Transverse colon (tissue), 4 donors: ENCODE results near the gene TNNC2.

ENCODE experiments used
- EP300 ChIP-seq: sonication (generic); formaldehyde crosslinking; IDR thresholded peaks from one replicate; pipeline ENCODE4 v1.6.1; 2017; ENCODE audit warnings: antibody characterized with exemption, low read depth
- POLR2AphosphoS5 ChIP-seq, 3 donors: sonication (generic); formaldehyde crosslinking; IDR thresholded peaks; one replicate each; pipeline ENCODE4 v1.6.1; 2016; ENCODE audit warnings: antibody characterized with exemption in 3 of 3
- TF ChIP-seq, protein P1 (sequence below), 5 experiments: fragments of 200-600 bp in 3 of 5; fragments of 450-650 bp in 2 of 5; sonication (generic) in 3 of 5; IDR thresholded peaks; 1 replicate in 2 of 5; 2 replicates in 3 of 5; pipeline ENCODE4 v1.5.1; 2016 to 2017; ENCODE audit warnings: antibody characterized with exemption in 5 of 5, inconsistent platforms in 3 of 5, mild to moderate bottlenecking in 2 of 5, moderate library complexity in 1 of 5

DNA sequence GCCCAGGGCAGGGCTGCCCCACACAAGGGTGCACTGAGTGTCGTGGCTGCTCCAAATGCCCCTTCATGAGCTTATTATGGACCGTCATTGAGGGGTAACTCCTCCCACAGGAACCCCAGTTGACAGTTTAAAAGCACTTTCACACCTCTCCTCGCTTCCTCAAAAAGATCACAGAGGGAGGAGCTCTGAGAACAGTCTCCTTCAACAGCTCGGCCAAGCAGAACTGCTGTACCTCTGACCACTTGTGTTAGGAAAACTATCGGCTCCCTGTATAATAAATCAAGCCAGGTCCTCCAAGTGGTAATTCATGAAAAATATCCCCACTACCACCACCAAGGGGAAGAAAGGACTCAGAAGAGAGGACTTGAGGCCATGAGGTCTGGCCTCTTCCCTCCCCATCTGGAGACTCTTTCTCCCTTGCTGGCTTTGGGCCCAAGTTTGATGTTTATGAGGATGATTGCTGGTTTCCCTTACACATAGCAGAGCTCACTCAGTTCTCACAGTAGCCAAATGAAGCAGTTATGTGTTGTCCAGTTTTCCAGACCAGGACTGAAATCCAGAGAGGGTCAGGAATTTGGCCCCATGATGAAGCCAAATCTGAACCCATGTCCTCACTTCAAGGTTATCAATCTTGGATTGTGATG, 15.2 kb upstream of the TNNC2 start:
- TF ChIP-seq, protein P1, sequence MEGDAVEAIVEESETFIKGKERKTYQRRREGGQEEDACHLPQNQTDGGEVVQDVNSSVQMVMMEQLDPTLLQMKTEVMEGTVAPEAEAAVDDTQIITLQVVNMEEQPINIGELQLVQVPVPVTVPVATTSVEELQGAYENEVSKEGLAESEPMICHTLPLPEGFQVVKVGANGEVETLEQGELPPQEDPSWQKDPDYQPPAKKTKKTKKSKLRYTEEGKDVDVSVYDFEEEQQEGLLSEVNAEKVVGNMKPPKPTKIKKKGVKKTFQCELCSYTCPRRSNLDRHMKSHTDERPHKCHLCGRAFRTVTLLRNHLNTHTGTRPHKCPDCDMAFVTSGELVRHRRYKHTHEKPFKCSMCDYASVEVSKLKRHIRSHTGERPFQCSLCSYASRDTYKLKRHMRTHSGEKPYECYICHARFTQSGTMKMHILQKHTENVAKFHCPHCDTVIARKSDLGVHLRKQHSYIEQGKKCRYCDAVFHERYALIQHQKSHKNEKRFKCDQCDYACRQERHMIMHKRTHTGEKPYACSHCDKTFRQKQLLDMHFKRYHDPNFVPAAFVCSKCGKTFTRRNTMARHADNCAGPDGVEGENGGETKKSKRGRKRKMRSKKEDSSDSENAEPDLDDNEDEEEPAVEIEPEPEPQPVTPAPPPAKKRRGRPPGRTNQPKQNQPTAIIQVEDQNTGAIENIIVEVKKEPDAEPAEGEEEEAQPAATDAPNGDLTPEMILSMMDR (IDR thresholded peaks at IDR 0.05) = no peak
- TF ChIP-seq POLR2AphosphoS5 (IDR thresholded peaks at IDR 0.05) (peak in 2 of 3 donors; percentile 38 to 44), EP300 (no peak)
